ENCODE data around the gene UBR3.

Gene UBR3

DNA sequence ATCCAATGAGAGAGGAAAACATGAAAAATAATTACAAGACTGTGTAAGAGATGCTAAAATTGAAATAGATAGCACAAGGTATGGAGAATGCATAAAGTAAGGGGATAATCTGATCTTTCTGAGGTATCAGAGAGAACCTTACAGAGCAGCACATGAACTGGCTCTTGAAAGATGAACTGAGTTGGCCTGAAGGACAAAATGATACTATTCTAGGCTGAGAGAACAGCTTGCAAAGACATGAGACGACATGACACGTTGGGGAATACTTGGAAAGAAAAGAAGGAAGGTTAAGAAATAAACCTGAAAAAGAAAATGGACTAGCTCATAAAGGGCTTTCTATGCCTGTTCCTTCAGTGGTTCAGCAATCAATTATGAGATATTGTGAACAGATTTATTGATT is 198.0 kb downstream of the UBR3 start:
- H3K27ac ChIP-seq (replicated peaks), result no peak overlapping the region
- no peaks in the 10 kb centered on the region for H3K27me3 ChIP-seq (ENCODE audit: insufficient read depth, poor library complexity, severe bottlenecking)
- no peak overlapping the region for H3K4me3 ChIP-seq (replicated peaks; ENCODE audit: insufficient read depth, low read length)
- no peak for DNase-seq (ENCODE audit: low read depth in 1 of 2, low spot score in 1 of 2)
- TF ChIP-seq POLR2AphosphoS5 (IDR thresholded peaks at IDR 0.05; ENCODE audit: low read depth) (no peak), GABPA (IDR thresholded peaks at IDR 0.05; ENCODE audit: low read depth) (no peak), SPI1 (IDR thresholded peaks at IDR 0.05; ENCODE audit: borderline replicate concordance, low read depth) (no peak)
- TF ChIP-seq, protein P1, sequence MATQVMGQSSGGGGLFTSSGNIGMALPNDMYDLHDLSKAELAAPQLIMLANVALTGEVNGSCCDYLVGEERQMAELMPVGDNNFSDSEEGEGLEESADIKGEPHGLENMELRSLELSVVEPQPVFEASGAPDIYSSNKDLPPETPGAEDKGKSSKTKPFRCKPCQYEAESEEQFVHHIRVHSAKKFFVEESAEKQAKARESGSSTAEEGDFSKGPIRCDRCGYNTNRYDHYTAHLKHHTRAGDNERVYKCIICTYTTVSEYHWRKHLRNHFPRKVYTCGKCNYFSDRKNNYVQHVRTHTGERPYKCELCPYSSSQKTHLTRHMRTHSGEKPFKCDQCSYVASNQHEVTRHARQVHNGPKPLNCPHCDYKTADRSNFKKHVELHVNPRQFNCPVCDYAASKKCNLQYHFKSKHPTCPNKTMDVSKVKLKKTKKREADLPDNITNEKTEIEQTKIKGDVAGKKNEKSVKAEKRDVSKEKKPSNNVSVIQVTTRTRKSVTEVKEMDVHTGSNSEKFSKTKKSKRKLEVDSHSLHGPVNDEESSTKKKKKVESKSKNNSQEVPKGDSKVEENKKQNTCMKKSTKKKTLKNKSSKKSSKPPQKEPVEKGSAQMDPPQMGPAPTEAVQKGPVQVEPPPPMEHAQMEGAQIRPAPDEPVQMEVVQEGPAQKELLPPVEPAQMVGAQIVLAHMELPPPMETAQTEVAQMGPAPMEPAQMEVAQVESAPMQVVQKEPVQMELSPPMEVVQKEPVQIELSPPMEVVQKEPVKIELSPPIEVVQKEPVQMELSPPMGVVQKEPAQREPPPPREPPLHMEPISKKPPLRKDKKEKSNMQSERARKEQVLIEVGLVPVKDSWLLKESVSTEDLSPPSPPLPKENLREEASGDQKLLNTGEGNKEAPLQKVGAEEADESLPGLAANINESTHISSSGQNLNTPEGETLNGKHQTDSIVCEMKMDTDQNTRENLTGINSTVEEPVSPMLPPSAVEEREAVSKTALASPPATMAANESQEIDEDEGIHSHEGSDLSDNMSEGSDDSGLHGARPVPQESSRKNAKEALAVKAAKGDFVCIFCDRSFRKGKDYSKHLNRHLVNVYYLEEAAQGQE (IDR thresholded peaks at IDR 0.05; ENCODE audit: insufficient replicate concordance, low read depth), result no peak
- TF ChIP-seq, protein P2, sequence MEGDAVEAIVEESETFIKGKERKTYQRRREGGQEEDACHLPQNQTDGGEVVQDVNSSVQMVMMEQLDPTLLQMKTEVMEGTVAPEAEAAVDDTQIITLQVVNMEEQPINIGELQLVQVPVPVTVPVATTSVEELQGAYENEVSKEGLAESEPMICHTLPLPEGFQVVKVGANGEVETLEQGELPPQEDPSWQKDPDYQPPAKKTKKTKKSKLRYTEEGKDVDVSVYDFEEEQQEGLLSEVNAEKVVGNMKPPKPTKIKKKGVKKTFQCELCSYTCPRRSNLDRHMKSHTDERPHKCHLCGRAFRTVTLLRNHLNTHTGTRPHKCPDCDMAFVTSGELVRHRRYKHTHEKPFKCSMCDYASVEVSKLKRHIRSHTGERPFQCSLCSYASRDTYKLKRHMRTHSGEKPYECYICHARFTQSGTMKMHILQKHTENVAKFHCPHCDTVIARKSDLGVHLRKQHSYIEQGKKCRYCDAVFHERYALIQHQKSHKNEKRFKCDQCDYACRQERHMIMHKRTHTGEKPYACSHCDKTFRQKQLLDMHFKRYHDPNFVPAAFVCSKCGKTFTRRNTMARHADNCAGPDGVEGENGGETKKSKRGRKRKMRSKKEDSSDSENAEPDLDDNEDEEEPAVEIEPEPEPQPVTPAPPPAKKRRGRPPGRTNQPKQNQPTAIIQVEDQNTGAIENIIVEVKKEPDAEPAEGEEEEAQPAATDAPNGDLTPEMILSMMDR (IDR thresholded peaks at IDR 0.05; ENCODE audit: insufficient read depth, low read length), result no peak

DNA sequence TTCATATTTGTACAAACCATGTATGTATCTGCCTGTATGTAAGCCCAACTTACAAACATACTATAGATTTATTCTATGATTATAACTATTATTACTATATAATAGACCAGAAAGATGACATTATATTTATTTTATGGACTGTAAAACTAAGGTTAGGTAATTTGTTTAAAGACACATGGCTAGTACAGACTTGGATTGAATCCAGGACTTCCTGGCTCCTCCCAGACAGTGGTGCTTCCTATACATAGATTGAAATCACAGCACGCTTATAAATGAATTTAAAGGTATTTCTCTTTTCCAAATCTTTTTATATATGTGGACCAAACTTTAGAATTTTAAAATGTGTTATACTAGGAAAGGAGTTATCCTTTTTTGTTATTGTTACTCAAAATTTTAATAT is 199.1 kb downstream of the UBR3 start:
- Histone ChIP-seq H3K27ac (replicated peaks) (no peak overlapping the region), H3K4me3 (replicated peaks; ENCODE audit: insufficient read depth, low read length) (no peak overlapping the region), H3K27me3 (ENCODE audit: insufficient read depth, poor library complexity, severe bottlenecking) (no peaks in the 10 kb centered on the region)
- TF ChIP-seq SPI1 (IDR thresholded peaks at IDR 0.05; ENCODE audit: borderline replicate concordance, low read depth), result no peak
- TF ChIP-seq GABPA (IDR thresholded peaks at IDR 0.05; ENCODE audit: low read depth), result no peak
- TF ChIP-seq, protein P2 (IDR thresholded peaks at IDR 0.05; ENCODE audit: insufficient read depth, low read length), result no peak
- TF ChIP-seq, protein P1 (IDR thresholded peaks at IDR 0.05; ENCODE audit: insufficient replicate concordance, low read depth), result no peak
- no peak for TF ChIP-seq POLR2AphosphoS5 (IDR thresholded peaks at IDR 0.05; ENCODE audit: low read depth)
- DNase-seq (ENCODE audit: low read depth in 1 of 2, low spot score in 1 of 2), result no peak

DNA sequence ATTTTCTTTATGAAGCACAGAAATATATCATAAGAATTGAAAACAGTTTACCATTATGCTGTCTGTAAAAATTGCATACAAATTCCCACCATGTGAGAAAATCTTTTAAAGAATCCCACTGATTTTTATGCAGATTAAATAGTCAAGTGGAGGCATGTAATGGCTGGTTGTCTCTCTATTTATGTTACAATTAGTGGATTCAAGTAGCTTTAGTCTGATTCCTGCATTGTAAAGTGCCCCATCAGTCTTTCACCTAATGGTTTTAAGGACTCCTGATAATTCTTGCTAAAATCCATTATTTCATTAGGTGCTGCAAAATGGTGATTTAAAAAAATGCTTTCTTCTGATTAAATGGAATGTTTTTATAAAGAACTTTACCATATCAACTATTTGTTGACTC is 202.3 kb downstream of the UBR3 start:
- no peak for DNase-seq (ENCODE audit: low read depth in 1 of 2, low spot score in 1 of 2)
- TF ChIP-seq SPI1 (IDR thresholded peaks at IDR 0.05; ENCODE audit: borderline replicate concordance, low read depth), result no peak
- no peak for TF ChIP-seq POLR2AphosphoS5 (IDR thresholded peaks at IDR 0.05; ENCODE audit: low read depth)
- TF ChIP-seq, protein P2 (IDR thresholded peaks at IDR 0.05; ENCODE audit: insufficient read depth, low read length), result no peak
- no peak for TF ChIP-seq GABPA (IDR thresholded peaks at IDR 0.05; ENCODE audit: low read depth)
- TF ChIP-seq, protein P1 (IDR thresholded peaks at IDR 0.05; ENCODE audit: insufficient replicate concordance, low read depth), result no peak
- H3K27ac ChIP-seq (replicated peaks), result no peak overlapping the region
- no peaks in the 10 kb centered on the region for H3K27me3 ChIP-seq (ENCODE audit: insufficient read depth, poor library complexity, severe bottlenecking)
- H3K4me3 ChIP-seq (replicated peaks; ENCODE audit: insufficient read depth, low read length), result no peak overlapping the region

Data from HL-60 (cell line).